ENCODE data around the gene ENDOU.

Gene ENDOU

GRCh38 chr12:47744005-47744651, 18.8 kb upstream of the ENDOU start:
- DNase-seq (ENCODE audit: low spot score): no peak

- DNase-seq (ENCODE audit: low spot score): no peak
Observed at GRCh38 chr12:47743311-47743860, 18.1 kb upstream of the ENDOU start.

- DNase-seq (ENCODE audit: low spot score): no peak
Observed at GRCh38 chr12:47742253-47742825, 17.0 kb upstream of the ENDOU start.

GRCh38 chr12:47741340-47741703, 16.0 kb upstream of the ENDOU start:
- peak; percentile 97 for DNase-seq (ENCODE audit: low spot score)

- DNase-seq (ENCODE audit: low spot score): no peak
Observed at GRCh38 chr12:47740606-47741339, 15.5 kb upstream of the ENDOU start.

GRCh38 chr12:47739979-47740378, 14.7 kb upstream of the ENDOU start:
- no peak for DNase-seq (ENCODE audit: low spot score)

GRCh38 chr12:47739297-47739696, 14.0 kb upstream of the ENDOU start:
- DNase-seq (ENCODE audit: low spot score): no peak

GRCh38 chr12:47737936-47738594, 12.8 kb upstream of the ENDOU start:
- DNase-seq (ENCODE audit: low spot score): no peak

GRCh38 chr12:47736877-47737676, 11.8 kb upstream of the ENDOU start:
- peak; percentile 86 for DNase-seq (ENCODE audit: low spot score)

- no peak for DNase-seq (ENCODE audit: low spot score)
Observed at GRCh38 chr12:47736216-47736615, 10.9 kb upstream of the ENDOU start.

GRCh38 chr12:47735649-47736048, 10.4 kb upstream of the ENDOU start:
- no peak for DNase-seq (ENCODE audit: low spot score)

GRCh38 chr12:47734725-47735480, 9.6 kb upstream of the ENDOU start:
- DNase-seq (ENCODE audit: low spot score): peak; percentile 77

GRCh38 chr12:47733142-47733541, 7.9 kb upstream of the ENDOU start:
- no peak for DNase-seq (ENCODE audit: low spot score)

GRCh38 chr12:47732504-47732903, 7.2 kb upstream of the ENDOU start:
- no peak for DNase-seq (ENCODE audit: low spot score)

GRCh38 chr12:47731723-47732122, 6.4 kb upstream of the ENDOU start:
- no peak for DNase-seq (ENCODE audit: low spot score)

- DNase-seq (ENCODE audit: low spot score): no peak
Observed at GRCh38 chr12:47730341-47730744, 5.1 kb upstream of the ENDOU start.

GRCh38 chr12:47729233-47729632, 3.9 kb upstream of the ENDOU start:
- DNase-seq (ENCODE audit: low spot score): no peak

GRCh38 chr12:47725893-47726292, 603 bp upstream of the ENDOU start:
- DNase-seq (ENCODE audit: low spot score): no peak

GRCh38 chr12:47722941-47723631, 2.2 kb downstream of the ENDOU start:
- peak; percentile 67 for DNase-seq (ENCODE audit: low spot score)

GRCh38 chr12:47722136-47722834, 3.0 kb downstream of the ENDOU start:
- no peak for DNase-seq (ENCODE audit: low spot score)
